Stomach (tissue), 9 donors: ENCODE data around the gene ITLN1. TPM values are rescaled to one million over a fixed set of nuclear protein-coding genes. Genes with fewer than 3 reads are reported as not detected.

Experiments used
- DNase-seq, 2 donors: peaks; one replicate each; pipeline versions ENCODE4 v3.0.0 to v3.0.0-alpha.2; 2013 to 2019
- H3K27ac ChIP-seq, 5 donors: fragments of 200-600 bp in 4 of 5; sonication (generic) in 4 of 5; one replicate each; pipeline ENCODE4 v1.5.1; 2013 to 2019; ENCODE audit warnings: mild to moderate bottlenecking in 1 of 5, moderate library complexity in 1 of 5
- H3K27me3 ChIP-seq, 3 donors: fragments of 200-600 bp; sonication (generic); one replicate each; pipeline ENCODE4 v1.5.1; 2017 to 2019; ENCODE audit warnings: mixed run types in 1 of 3
- H3K36me3 ChIP-seq, 4 donors: fragments of 200-600 bp; sonication (generic); 1 replicate in 3 of 4; 2 replicates in 1 of 4; pipeline ENCODE4 v1.5.1; 2016 to 2019
- H3K4me1 ChIP-seq, 4 donors: fragments of 200-600 bp; sonication (generic); one replicate each; pipeline ENCODE4 v1.5.1; 2016 to 2019
- H3K4me3 ChIP-seq, 4 donors: fragments of 200-600 bp; sonication (generic) in 3 of 4; one replicate each; pipeline ENCODE4 v1.5.1; 2016 to 2019; ENCODE audit warnings: mild to moderate bottlenecking in 1 of 4
- H3K9me3 ChIP-seq, 4 donors: fragments of 200-600 bp; sonication (generic); one replicate each; pipeline ENCODE4 v1.5.1; 2016 to 2019
- EP300 ChIP-seq: sonication (generic); formaldehyde crosslinking; IDR thresholded peaks from one replicate; pipeline ENCODE4 v1.6.1; 2017; ENCODE audit warnings: antibody characterized with exemption
- POLR2A ChIP-seq, 4 donors: fragments of 450-650 bp; IDR thresholded peaks; one replicate each; pipeline ENCODE4 v1.6.1; 2016; ENCODE audit warnings: antibody characterized with exemption in 4 of 4, control low read depth in 2 of 4, mild to moderate bottlenecking in 1 of 4, moderate library complexity in 1 of 4
- POLR2AphosphoS5 ChIP-seq, 3 donors: sonication (generic); formaldehyde crosslinking; IDR thresholded peaks; one replicate each; pipeline ENCODE4 v1.6.1; 2016; ENCODE audit warnings: antibody characterized with exemption in 3 of 3
- WGBS, 5 donors: extraction: QIAGEN DNeasy Blood & Tissue Kit in 3 of 5; methylation state at CpG; one replicate each; pipeline versions ENCODE4 v1.1.5 to v1.1.7; 2013 to 2018; 5-methylcytosine and 5-hydroxymethylcytosine counted together
- intact Hi-C: fragments of 100-400 bp; cut with DNase I; formaldehyde crosslinking; loops from one replicate; pipeline ENCODE4 v1.15.1; 2023; ENCODE audit warnings: low total_unique reads
- polyA plus RNA-seq, 3 donors: library from polyadenylated mRNA; stranded (reverse); fragments of 200-250 nt; gene quantifications; one replicate each; pipeline ENCODE4 v1.2.3, GENCODE V29; 2013
- total RNA-seq, 5 donors: library from RNA; depleted of rRNA; stranded (reverse); fragments of >200 nt; gene quantifications; one replicate each; pipeline versions ENCODE4 v1.1.0 to v1.2.3, GENCODE V29; 2014 to 2016
- TF ChIP-seq, protein P1 (sequence below), 7 experiments: fragments of 450-650 bp in 4 of 7; fragments of 200-600 bp in 3 of 7; sonication (generic) in 3 of 7; IDR thresholded peaks; one replicate each; pipeline ENCODE4 v1.5.1; 2016 to 2019; ENCODE audit warnings: antibody characterized with exemption in 7 of 7, control low read depth in 2 of 7, mild to moderate bottlenecking in 1 of 7
- donor health status: healthy with polysubstance abuse.
- donor health status: Bipolar disorder and iron deficiency.
- donor health status: healthy.

The ITLN1 gene
- total and polyA plus RNA-seq, 8 donors: 1.2 to 241 (median 10.1) TPM; not detected in 1

DNA sequence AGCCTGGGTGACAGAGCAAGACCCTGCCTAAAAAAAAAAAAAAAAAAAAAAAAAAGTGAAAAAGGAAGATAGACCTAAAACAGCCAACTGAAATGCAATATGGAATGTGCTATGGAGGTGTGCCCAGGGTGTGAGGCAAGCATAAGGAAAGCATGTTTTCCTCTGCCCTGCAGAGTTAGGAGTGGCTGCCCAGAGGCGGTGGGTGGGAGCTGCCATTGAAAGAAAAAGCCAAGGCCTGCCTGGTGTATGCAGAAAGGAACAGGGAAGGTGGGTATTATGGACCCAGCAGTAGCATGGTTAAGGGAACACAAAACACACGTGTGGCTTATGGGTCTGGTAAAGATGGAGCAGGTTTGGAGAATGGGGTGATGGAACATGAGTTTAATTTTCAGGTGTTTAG is 31.2 kb downstream of the ITLN1 start:
- WGBS, 5 donors: 86 to 97% (median 91%) methylated on average over 2 of the region's 2 CpGs
- TF ChIP-seq POLR2AphosphoS5 (IDR thresholded peaks at IDR 0.05) (no peak), EP300 (no peak), POLR2A (IDR thresholded peaks at IDR 0.05) (no peak)
- TF ChIP-seq, protein P1, sequence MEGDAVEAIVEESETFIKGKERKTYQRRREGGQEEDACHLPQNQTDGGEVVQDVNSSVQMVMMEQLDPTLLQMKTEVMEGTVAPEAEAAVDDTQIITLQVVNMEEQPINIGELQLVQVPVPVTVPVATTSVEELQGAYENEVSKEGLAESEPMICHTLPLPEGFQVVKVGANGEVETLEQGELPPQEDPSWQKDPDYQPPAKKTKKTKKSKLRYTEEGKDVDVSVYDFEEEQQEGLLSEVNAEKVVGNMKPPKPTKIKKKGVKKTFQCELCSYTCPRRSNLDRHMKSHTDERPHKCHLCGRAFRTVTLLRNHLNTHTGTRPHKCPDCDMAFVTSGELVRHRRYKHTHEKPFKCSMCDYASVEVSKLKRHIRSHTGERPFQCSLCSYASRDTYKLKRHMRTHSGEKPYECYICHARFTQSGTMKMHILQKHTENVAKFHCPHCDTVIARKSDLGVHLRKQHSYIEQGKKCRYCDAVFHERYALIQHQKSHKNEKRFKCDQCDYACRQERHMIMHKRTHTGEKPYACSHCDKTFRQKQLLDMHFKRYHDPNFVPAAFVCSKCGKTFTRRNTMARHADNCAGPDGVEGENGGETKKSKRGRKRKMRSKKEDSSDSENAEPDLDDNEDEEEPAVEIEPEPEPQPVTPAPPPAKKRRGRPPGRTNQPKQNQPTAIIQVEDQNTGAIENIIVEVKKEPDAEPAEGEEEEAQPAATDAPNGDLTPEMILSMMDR (IDR thresholded peaks at IDR 0.05): no peak

GRCh38 chr1:160853014-160853413 is 32.0 kb downstream of the ITLN1 start:
- no peak overlapping the region for H3K27ac ChIP-seq
- H3K36me3 ChIP-seq: no peaks in the 10 kb centered on the region
- H3K4me1 ChIP-seq: peaks cover 0 to under 1% (median 0%) of the 10 kb centered on the region in 4 donors
- intact Hi-C loops: no loop called here
- TF ChIP-seq, protein P1 (IDR thresholded peaks at IDR 0.05): no peak
- WGBS, 5 donors: 85 to 97% (median 93%) methylated on average over 3 of the region's 3 CpGs
- no peaks in the 10 kb centered on the region for H3K27me3 ChIP-seq
- H3K9me3 ChIP-seq: peaks cover 0 to 4% (median 0%) of the 10 kb centered on the region in 4 donors
- DNase-seq: no peak
- no peak overlapping the region for H3K4me3 ChIP-seq

More for the DNA sequence above, 31.2 kb downstream of the ITLN1 start:
- DNase-seq: no peak
- H3K27ac ChIP-seq: no peak overlapping the region
- no peaks in the 10 kb centered on the region for H3K27me3 ChIP-seq
- H3K9me3 ChIP-seq: peaks cover 0 to 4% (median 0%) of the 10 kb centered on the region in 4 donors
- no peaks in the 10 kb centered on the region for H3K36me3 ChIP-seq
- intact Hi-C loops: no loop called here
- H3K4me3 ChIP-seq: no peak overlapping the region
- H3K4me1 ChIP-seq: peaks cover 0 to 7% (median 3%) of the 10 kb centered on the region in 4 donors

DNA sequence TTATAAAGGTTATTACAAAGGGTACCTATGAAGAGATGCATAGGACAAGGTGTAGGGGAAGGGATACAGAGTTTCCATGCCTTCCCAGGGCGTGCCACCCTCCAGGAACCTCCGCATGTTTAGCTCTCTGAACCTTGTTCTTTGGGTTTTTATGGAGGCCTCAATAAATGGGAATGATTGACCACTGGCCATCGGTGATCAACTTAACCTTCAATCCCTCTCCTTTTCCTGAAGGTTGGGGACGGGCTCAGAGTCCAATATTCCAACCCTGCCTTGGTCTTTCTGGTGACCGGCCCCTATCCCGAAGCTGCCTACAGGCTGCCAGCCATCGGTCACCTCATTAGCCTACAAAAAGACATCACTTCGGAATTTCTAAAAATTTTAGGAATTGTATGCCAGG is 34.0 kb downstream of the ITLN1 start:
- Histone ChIP-seq H3K27ac (no peak overlapping the region), H3K9me3 (peaks cover 0 to 4% (median 0%) of the 10 kb centered on the region in 4 donors), H3K36me3 (no peaks in the 10 kb centered on the region), H3K4me1 (no peaks in the 10 kb centered on the region), H3K27me3 (no peaks in the 10 kb centered on the region), H3K4me3 (no peak overlapping the region)
- TF ChIP-seq POLR2AphosphoS5 (IDR thresholded peaks at IDR 0.05): no peak
- TF ChIP-seq, protein P1 (IDR thresholded peaks at IDR 0.05): no peak
- no peak for TF ChIP-seq POLR2A (IDR thresholded peaks at IDR 0.05)
- TF ChIP-seq EP300: no peak
- WGBS, 5 donors: 88 to 93% (median 90%) methylated on average over 8 of the region's 8 CpGs
- DNase-seq: no peak
- intact Hi-C loops: no loop called here

- no peaks in the 10 kb centered on the region for H3K36me3 ChIP-seq
- intact Hi-C loops: no loop called here
- DNase-seq: no peak
- TF ChIP-seq POLR2AphosphoS5 (IDR thresholded peaks at IDR 0.05) (no peak), EP300 (no peak), POLR2A (IDR thresholded peaks at IDR 0.05) (no peak)
- TF ChIP-seq, protein P1 (IDR thresholded peaks at IDR 0.05): no peak
- H3K9me3 ChIP-seq: peaks cover 0 to 4% (median 0%) of the 10 kb centered on the region in 4 donors
- no peak overlapping the region for H3K4me3 ChIP-seq
- no peaks in the 10 kb centered on the region for H3K27me3 ChIP-seq
- no peak overlapping the region for H3K27ac ChIP-seq
- WGBS, 5 donors: 73 to 87% (median 83%) methylated on average over 5 of the region's 5 CpGs
- no peaks in the 10 kb centered on the region for H3K4me1 ChIP-seq
Measured at GRCh38 chr1:160850541-160850940, 34.4 kb downstream of the ITLN1 start.
